ENCODE data around the gene CREBZF.
"Not testable (repeated sequence)": the region's sequence is repeated elsewhere in the genome, so short reads cannot be mapped to it uniquely, and the experiment has no call there.

The CREBZF gene

DNA sequence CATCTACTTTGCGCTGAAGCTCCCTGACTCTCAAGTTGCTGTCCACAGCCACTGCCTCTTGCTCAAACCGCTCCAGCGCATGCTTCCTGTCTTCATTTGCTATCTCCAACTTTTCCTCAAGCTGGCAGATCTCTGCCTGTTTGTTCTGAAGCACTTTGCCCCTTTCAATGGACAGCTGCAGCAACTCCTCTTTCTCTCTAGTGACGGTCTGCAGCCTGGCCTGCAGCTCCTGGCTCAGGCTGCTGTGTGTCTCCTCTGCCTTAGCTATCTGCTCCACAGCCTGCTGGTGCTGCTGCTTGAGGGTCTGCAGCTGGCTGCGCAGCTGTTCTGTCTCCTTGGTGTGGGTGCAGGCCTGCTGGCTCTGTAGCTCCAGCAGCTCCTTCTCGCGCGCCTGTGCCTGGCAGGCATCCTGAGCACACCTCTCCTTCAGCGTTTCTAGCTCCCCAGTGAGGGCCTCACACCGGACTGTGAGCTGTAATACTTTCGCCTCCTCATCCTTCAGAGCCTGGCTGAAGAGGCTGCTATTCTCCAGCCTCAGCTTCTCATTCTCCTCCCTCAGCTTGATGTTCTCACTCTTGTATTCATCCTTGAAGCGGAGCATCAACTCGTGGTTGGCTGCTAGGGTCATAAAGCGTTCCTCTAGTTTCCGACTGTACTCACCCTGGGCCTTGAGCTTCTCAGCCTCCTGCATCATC is 20.3 kb upstream of the CREBZF start:
- DNase-seq (ENCODE audit: insufficient read length, low spot score) (peak; percentile 23), FAIRE-seq (peak; percentile 33)
- no peak for TF ChIP-seq POLR2A (IDR thresholded peaks at IDR 0.05; ENCODE audit: low read depth, low read length)

DNA sequence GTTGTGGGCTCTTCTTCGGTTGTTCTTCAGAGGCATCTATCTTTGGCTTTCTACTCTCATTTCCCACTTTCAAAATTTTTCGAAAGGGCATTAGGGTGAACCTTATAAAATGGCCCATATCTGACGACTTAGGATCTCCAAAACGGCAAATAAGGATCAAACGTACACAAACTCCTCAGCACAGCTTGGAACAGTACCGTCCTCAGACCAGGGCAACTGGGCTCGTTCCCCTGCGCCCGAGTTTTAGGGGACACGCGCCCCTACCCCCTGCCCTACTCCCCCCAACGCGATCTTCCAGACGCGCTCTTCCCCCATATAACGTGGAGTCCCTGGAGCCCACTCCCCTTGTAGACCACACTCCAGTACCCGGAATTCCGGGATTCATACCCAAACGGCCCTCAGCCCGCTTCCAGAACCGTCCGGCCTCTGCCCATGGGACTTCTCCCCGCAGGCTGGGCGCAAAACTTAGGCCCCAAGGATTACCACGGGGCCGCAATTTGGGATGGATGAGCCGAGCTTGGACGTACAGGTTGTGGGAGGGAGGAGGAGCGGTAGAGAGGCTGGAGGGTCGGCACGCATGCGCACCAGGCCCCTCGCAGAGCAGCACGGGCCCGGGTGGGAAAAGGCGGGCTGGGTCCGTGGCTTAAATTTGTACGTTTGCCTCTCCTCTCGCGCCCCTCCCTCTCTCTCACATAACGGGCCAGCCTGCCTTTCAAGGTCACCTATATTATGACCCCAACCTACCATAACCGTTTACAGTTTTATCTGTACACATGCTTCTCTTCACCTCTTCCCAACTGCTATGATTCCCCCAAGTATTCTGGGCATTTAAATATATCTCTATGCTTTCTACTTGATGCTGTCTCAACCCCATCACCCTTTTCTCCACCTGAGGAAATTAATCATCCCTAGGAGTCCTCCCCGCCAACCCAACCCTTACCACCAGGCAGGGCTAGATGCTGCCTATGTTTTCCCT is 17.7 kb upstream of the CREBZF start:
- DNase-seq (ENCODE audit: insufficient read length, low spot score), result no peak
- TF ChIP-seq POLR2A (IDR thresholded peaks at IDR 0.05; ENCODE audit: low read depth, low read length), result peak; percentile 34; the same call in 1 of the 2 replicates
- FAIRE-seq, result no peak

- no peak for DNase-seq (ENCODE audit: insufficient read length, low spot score)
- FAIRE-seq, result peak; percentile 33
- TF ChIP-seq POLR2A (IDR thresholded peaks at IDR 0.05; ENCODE audit: low read depth, low read length), result no peak
Observed at GRCh38 chr11:85680897-85681296, 16.0 kb upstream of the CREBZF start.

DNA sequence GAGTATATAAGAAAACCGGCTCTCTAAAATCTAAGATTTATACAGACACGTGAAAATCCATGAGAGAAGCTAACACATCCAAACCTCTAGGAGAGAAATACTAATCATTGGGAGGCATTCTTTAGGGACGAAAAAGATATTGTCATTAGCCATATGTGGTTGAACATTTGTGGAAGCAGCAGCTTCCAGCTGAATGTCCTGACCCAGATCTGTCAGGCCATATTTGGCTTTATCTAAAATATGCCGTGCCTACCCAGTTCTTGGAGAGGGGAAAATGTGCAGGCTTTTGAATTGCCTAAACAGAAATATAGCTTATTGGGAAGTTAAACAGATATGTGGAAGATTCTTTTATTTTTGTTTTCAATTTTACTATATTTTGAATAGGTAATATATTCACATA is 14.6 kb upstream of the CREBZF start:
- DNase-seq (ENCODE audit: insufficient read length, low spot score) (no peak), FAIRE-seq (no peak)
- no peak for TF ChIP-seq POLR2A (IDR thresholded peaks at IDR 0.05; ENCODE audit: low read depth, low read length)

DNA sequence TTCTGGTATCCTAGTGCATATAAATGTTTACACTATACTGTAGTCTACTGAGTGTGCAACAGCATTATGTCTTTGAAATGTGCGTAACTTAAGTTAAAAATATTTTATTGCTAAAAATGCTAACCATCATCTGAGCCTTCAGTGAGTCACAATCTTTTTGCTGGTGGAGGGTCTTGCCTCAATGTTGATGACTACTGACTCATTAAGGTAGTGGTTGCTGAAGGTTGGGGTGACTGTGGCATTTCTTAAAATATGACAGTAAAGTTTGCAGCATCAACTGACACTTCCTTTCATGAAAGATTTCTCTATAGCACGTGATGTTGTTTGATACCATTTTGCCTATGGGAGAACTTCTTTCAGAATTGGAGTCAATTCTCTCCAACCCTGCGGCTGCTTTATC is 8.5 kb upstream of the CREBZF start:
- FAIRE-seq, result no peak
- no peak for DNase-seq (ENCODE audit: insufficient read length, low spot score)
- no peak for TF ChIP-seq POLR2A (IDR thresholded peaks at IDR 0.05; ENCODE audit: low read depth, low read length)

GRCh38 chr11:85672105-85672902 is 7.4 kb upstream of the CREBZF start:
- FAIRE-seq (no peak), DNase-seq (ENCODE audit: insufficient read length, low spot score) (no peak)
- TF ChIP-seq POLR2A (IDR thresholded peaks at IDR 0.05; ENCODE audit: low read depth, low read length), result no peak

DNA sequence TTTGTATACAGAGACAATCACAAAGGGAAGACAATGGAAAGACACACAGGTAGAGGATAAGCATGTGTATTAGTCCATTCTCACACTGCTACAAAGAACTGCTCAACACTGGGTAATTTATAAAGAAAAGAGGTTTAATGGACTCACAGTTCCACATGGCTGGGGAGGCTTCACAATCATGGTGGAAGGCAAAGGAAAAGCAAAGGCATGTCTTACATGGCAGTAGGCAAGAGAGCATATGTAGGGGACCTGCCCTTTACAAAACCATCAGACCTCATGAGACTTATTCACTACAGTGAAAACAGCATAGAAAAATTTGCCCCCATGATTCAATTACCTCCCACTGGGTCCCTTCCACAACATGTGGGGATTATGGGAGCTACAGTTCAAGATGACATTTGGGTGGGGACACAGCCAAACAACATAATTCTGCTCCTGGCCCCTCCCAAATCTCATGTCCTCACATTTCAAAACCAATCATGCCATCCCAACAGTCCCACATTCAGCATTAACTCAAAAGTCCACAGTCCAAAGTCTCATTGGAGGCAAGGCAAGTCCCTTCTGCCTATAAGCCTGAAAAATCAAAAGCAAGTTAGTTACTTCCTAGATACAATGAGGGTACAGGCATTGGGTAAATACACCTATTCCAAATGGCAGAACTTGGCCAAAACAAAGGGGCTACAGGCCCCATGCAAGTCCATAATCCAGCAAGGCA is 6.2 kb upstream of the CREBZF start:
- not testable (repeated sequence) for DNase-seq (ENCODE audit: insufficient read length, low spot score)

GRCh38 chr11:85668157-85668556 is 3.2 kb upstream of the CREBZF start:
- TF ChIP-seq POLR2A (IDR thresholded peaks at IDR 0.05; ENCODE audit: low read depth, low read length), result no peak
- DNase-seq (ENCODE audit: insufficient read length, low spot score), result no peak
- FAIRE-seq, result no peak

More for the DNA sequence above, 6.2 kb upstream of the CREBZF start:
- not testable (repeated sequence) for FAIRE-seq

- FAIRE-seq (no peak), DNase-seq (ENCODE audit: insufficient read length, low spot score) (no peak)
- TF ChIP-seq POLR2A (IDR thresholded peaks at IDR 0.05; ENCODE audit: low read depth, low read length), result no peak
Observed at GRCh38 chr11:85666687-85667086, 1.8 kb upstream of the CREBZF start.

- TF ChIP-seq POLR2A (IDR thresholded peaks at IDR 0.05; ENCODE audit: low read depth, low read length), result no peak
- FAIRE-seq (no peak), DNase-seq (ENCODE audit: insufficient read length, low spot score) (no peak)
Observed at GRCh38 chr11:85665733-85666132, 804 bp upstream of the CREBZF start.

GRCh38 chr11:85663753-85664614 is 945 bp downstream of the CREBZF start:
- peak; percentile 26 for DNase-seq (ENCODE audit: insufficient read length, low spot score)
- no peak for FAIRE-seq
- 0 out of 2 replicates have a peak, but pooled peaks have one; percentile 9 for TF ChIP-seq POLR2A (IDR thresholded peaks at IDR 0.05; ENCODE audit: low read depth, low read length)

DNA sequence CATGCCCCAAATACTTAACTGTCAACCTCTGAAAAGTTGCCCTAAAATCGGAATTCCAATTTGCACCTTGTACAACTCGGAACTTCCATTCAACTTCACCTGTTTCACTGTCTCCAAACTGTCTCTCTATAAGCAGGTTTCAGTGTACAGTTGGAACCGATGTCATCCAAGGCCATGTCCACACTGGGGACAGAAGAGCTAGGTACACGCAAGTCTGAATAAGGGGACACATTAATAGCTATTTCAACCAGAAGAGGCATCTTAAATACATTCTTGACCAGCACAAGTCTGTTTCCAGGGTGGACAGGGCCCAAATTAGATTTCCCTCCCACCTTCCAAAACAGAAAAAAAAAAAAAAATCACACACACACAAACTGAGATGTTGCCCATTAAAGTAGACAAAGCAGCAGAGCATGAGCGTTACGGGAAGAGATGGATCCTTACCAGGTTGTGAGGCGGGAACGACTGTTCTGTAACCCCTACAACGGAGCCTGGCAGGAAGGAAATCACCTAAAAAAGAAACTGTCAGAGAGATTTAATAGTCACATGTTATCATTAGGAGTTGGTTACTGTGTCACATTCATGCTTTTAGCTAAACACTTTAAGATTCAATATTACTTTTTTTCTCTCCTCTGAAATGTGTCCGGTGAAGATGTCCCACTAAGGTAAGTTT is 1.7 kb downstream of the CREBZF start:
- FAIRE-seq (peak; percentile 82), DNase-seq (ENCODE audit: insufficient read length, low spot score) (no peak)
- no peak for TF ChIP-seq POLR2A (IDR thresholded peaks at IDR 0.05; ENCODE audit: low read depth, low read length)
